Measurements from ENCODE around the gene HSPG2. TPM values are rescaled to one million over a fixed set of nuclear protein-coding genes. Genes with fewer than 3 reads are reported as not detected.

Gene HSPG2
- total and polyA plus RNA-seq, 2 donors (not counting 1 experiment from before 2014, with no cell fraction given) = 2.0 to 4.5 TPM

- no peak overlapping the region for H3K27ac ChIP-seq (ENCODE audit: low read length in 2 of 2)
- no peak overlapping the region for H3K4me3 ChIP-seq (ENCODE audit: control extremely low read depth in 1 of 5, extremely low read depth in 1 of 5, insufficient read depth in 1 of 5, low read depth in 2 of 5, low read length in 4 of 5)
- no peak overlapping the region for H3K4me2 ChIP-seq (replicated peaks; ENCODE audit: low read depth, low read length, poor library complexity, severe bottlenecking)
- no peak for ATAC-seq (ENCODE audit: low read depth)
- H2AFZ ChIP-seq (ENCODE audit: insufficient read depth, low read depth, low read length, poor library complexity, severe bottlenecking) = no peak overlapping the region
- Mint-ChIP-seq H3K4me1 (peaks cover 16% of the 10 kb centered on the region), H3K9me3 (ENCODE audit: insufficient read depth) (no peaks in the 10 kb centered on the region), H3K4me3 (no peak overlapping the region), H3K27me3 (no peaks in the 10 kb centered on the region), H3K27ac (no peak overlapping the region)
- H4K20me1 ChIP-seq (ENCODE audit: control insufficient read depth, insufficient read depth, low read length, poor library complexity, severe bottlenecking) = no peaks in the 10 kb centered on the region
- H3K4me1 ChIP-seq (ENCODE audit: control insufficient read depth in 2 of 2, insufficient read depth in 2 of 2, low read length in 2 of 2) = peaks cover 12 to 21% of the 10 kb centered on the region in 2 donors
- H3K9me3 ChIP-seq (ENCODE audit: control extremely low read depth in 1 of 3, control insufficient read depth in 2 of 3, insufficient read depth in 1 of 3, low read length in 2 of 3) = no peaks in the 10 kb centered on the region
- no peak overlapping the region for H3K9ac ChIP-seq (ENCODE audit: low read length)
- no peaks in the 10 kb centered on the region for H3K79me2 ChIP-seq (ENCODE audit: control insufficient read depth, insufficient read depth, low read length)
- intact Hi-C loops (cut with micrococcal nuclease) = no loop called here
- no peaks in the 10 kb centered on the region for H3K36me3 ChIP-seq (replicated peaks in 1 of 2; ENCODE audit: control extremely low read depth in 1 of 2, control insufficient read depth in 1 of 2, extremely low read depth in 1 of 2, insufficient read depth in 2 of 2, low read length in 1 of 2)
- ChIA-PET POLR2A (no interaction called here), CTCF (no interaction called here)
- 95% methylated on average over 15 of the region's 15 CpGs for WGBS (ENCODE audit: insufficient coverage)
- H3K27me3 ChIP-seq (replicated peaks in 1 of 4; ENCODE audit: control extremely low read depth in 1 of 4, control insufficient read depth in 3 of 4, insufficient read depth in 4 of 4, low read length in 3 of 4) = no peaks in the 10 kb centered on the region
- DNase-seq = no peak
- no peak for TF ChIP-seq CTCF (IDR thresholded peaks at IDR 0.05)
- no peak for TF ChIP-seq EZH2 (IDR thresholded peaks at IDR 0.05; ENCODE audit: borderline replicate concordance, insufficient read depth, low read depth, low read length, poor library complexity, severe bottlenecking)
These were observed 66.5 kb downstream of the HSPG2 start for GRCh38 chr1:21870611-21871010.

- Histone ChIP-seq H3K27ac (ENCODE audit: low read length in 2 of 2) (no peak overlapping the region), H3K27me3 (replicated peaks in 1 of 4; ENCODE audit: control extremely low read depth in 1 of 4, control insufficient read depth in 3 of 4, insufficient read depth in 4 of 4, low read length in 3 of 4) (no peaks in the 10 kb centered on the region), H3K36me3 (replicated peaks in 1 of 2; ENCODE audit: control extremely low read depth in 1 of 2, control insufficient read depth in 1 of 2, extremely low read depth in 1 of 2, insufficient read depth in 2 of 2, low read length in 1 of 2) (no peaks in the 10 kb centered on the region), H4K20me1 (ENCODE audit: control insufficient read depth, insufficient read depth, low read length, poor library complexity, severe bottlenecking) (no peaks in the 10 kb centered on the region), H3K4me1 (ENCODE audit: control insufficient read depth in 2 of 2, insufficient read depth in 2 of 2, low read length in 2 of 2) (peaks cover 16 to 27% of the 10 kb centered on the region in 2 donors), H3K79me2 (ENCODE audit: control insufficient read depth, insufficient read depth, low read length) (no peaks in the 10 kb centered on the region), H3K9me3 (ENCODE audit: control extremely low read depth in 1 of 3, control insufficient read depth in 2 of 3, insufficient read depth in 1 of 3, low read length in 2 of 3) (no peaks in the 10 kb centered on the region), H3K9ac (ENCODE audit: low read length) (no peak overlapping the region), H3K4me3 (ENCODE audit: control extremely low read depth in 1 of 5, extremely low read depth in 1 of 5, insufficient read depth in 1 of 5, low read depth in 2 of 5, low read length in 4 of 5) (no peak overlapping the region), H3K4me2 (replicated peaks; ENCODE audit: low read depth, low read length, poor library complexity, severe bottlenecking) (no peak overlapping the region), H2AFZ (ENCODE audit: insufficient read depth, low read depth, low read length, poor library complexity, severe bottlenecking) (no peak overlapping the region)
- Mint-ChIP-seq H3K9me3 (ENCODE audit: insufficient read depth) (no peaks in the 10 kb centered on the region), H3K27ac (no peak overlapping the region), H3K27me3 (no peaks in the 10 kb centered on the region), H3K4me1 (peaks cover 22% of the 10 kb centered on the region), H3K4me3 (no peak overlapping the region)
- DNase-seq (no peak), ATAC-seq (ENCODE audit: low read depth) (no peak)
- POLR2A ChIA-PET = no interaction called here
- intact Hi-C loops (cut with micrococcal nuclease) = loop anchor here (5.0 kb wide), 1 partner anchor 87 kb away; the partner anchor contains the start of gene USP48
- TF ChIP-seq EZH2 (IDR thresholded peaks at IDR 0.05; ENCODE audit: borderline replicate concordance, insufficient read depth, low read depth, low read length, poor library complexity, severe bottlenecking) (no peak), CTCF (IDR thresholded peaks at IDR 0.05) (no peak)
- 89% methylated on average over 11 of the region's 13 CpGs for WGBS (ENCODE audit: insufficient coverage)
- CTCF ChIA-PET = no interaction called here
These were observed 67.4 kb downstream of the HSPG2 start for GRCh38 chr1:21869620-21870121.

Data from B cell (primary cell).